GM12878 (cell line): ENCODE data around the gene PRPF18. TPM values are rescaled to one million over a fixed set of nuclear protein-coding genes. Genes with fewer than 3 reads are reported as not detected.

Experiments
- ATAC-seq: fragments of 200-7000 bp; cut with Tn5 transposase; 3 replicates; pipeline ENCODE4 v1.9.1; 2020; ENCODE audit warnings: mild to moderate bottlenecking, moderate library complexity
- BruUV-seq: library from RNA; stranded (reverse); fragments of 400-500 nt; replicated peaks from 2 replicates; lab custom pipeline; 2021; lab: Mats Ljungman, UMichigan
- CTCF ChIA-PET: fragments of 300-600 bp; sonication (Branson Sonifier 250); formaldehyde crosslinking; extraction: SDS; loops from one replicate; lab custom pipeline; 2021; ENCODE audit warnings: inconsistent platforms; lab: Yijun Ruan, JAX
- POLR2A ChIA-PET: fragments of 350-600 bp; formaldehyde crosslinking; extraction: SDS; loops from one replicate; lab custom pipeline; 2021; ENCODE audit warnings: inconsistent platforms; lab: Charles Lee
- RAD21 ChIA-PET: fragments of 300-600 bp; sonication (Branson Sonifier 250); formaldehyde crosslinking; loops from one replicate; lab custom pipeline; 2023; ENCODE audit warnings: antibody characterized with exemption; ENCODE audit not compliant: unreplicated experiment; lab: Charles Lee
- SMC1A ChIA-PET: fragments of 300-600 bp; sonication (Branson Sonifier 250); formaldehyde crosslinking; loops from one replicate; lab custom pipeline; 2023; ENCODE audit not compliant: unreplicated experiment, uncharacterized antibody; lab: Charles Lee
- DNase-seq: peaks from one replicate; pipeline ENCODE4 v3.0.0-alpha.2; 2011; ENCODE audit warnings: low read depth, low spot score
- FAIRE-seq: peaks from 3 replicates; lab custom pipeline; 2011; peaks lifted over from hg19 to GRCh38; lab: Jason Lieb, UNC
- H2AFZ ChIP-seq: 2 replicates; pipeline ENCODE4 v1.6.0; 2011; ENCODE audit warnings: low read depth, low read length, control low read depth; ENCODE audit not compliant: control insufficient read depth
- H3K27ac ChIP-seq: 2 replicates; pipeline ENCODE4 v1.5.1; 2011; ENCODE audit warnings: control low read depth; ENCODE audit not compliant: control insufficient read depth, insufficient read depth
- H3K27me3 ChIP-seq, 2 experiments: replicated peaks in 1 of 2; 2 replicates each; pipeline versions ENCODE4 v1.6.0 to v1.6.1; 2011; ENCODE audit warnings: low read length in 1 of 2; ENCODE audit not compliant: control insufficient read depth in 2 of 2, insufficient read depth in 2 of 2
- H3K36me3 ChIP-seq, 2 experiments: 2 replicates each; pipeline ENCODE4 v1.5.1; 2011; ENCODE audit warnings: low read length in 1 of 2; ENCODE audit not compliant: control insufficient read depth in 2 of 2, insufficient read depth in 2 of 2
- H3K4me1 ChIP-seq: 2 replicates; pipeline ENCODE4 v1.6.1; 2011; ENCODE audit warnings: mild to moderate bottlenecking, low read length, moderate library complexity, mixed read lengths; ENCODE audit not compliant: control insufficient read depth, insufficient read depth
- H3K4me2 ChIP-seq: 2 replicates; pipeline ENCODE4 v1.6.0; 2011; ENCODE audit warnings: control low read depth; ENCODE audit not compliant: control insufficient read depth, insufficient read depth
- H3K4me3 ChIP-seq: fragments of 200-600 bp; sonication (generic); 2 replicates; pipeline ENCODE4 v1.5.1; 2016
- H3K79me2 ChIP-seq: 2 replicates; pipeline ENCODE4 v1.6.0; 2011; ENCODE audit warnings: low read length; ENCODE audit not compliant: control insufficient read depth, insufficient read depth
- H3K9ac ChIP-seq: 2 replicates; pipeline ENCODE4 v1.8.0; 2011; ENCODE audit warnings: low read length, control low read depth, mixed read lengths; ENCODE audit not compliant: control insufficient read depth, insufficient read depth
- H3K9me3 ChIP-seq: replicated peaks from 3 replicates; pipeline ENCODE4 v1.5.1; 2011; ENCODE audit warnings: mild to moderate bottlenecking, low read length; ENCODE audit not compliant: control insufficient read depth, insufficient read depth
- H4K20me1 ChIP-seq: 2 replicates; pipeline ENCODE4 v1.6.0; 2011; ENCODE audit not compliant: control insufficient read depth, insufficient read depth
- BMI1 ChIP-seq: fragments of 450-650 bp; IDR thresholded peaks from 2 replicates; pipeline ENCODE4 v1.6.1; 2016; ENCODE audit warnings: mild to moderate bottlenecking, moderate library complexity, borderline replicate concordance
- GATAD2B ChIP-seq: fragments of 450-650 bp; conservative IDR thresholded peaks from 2 replicates; pipeline ENCODE4 v1.6.1; 2017; ENCODE audit warnings: low read depth, mild to moderate bottlenecking, moderate library complexity
- NFXL1 ChIP-seq: fragments of 450-650 bp; IDR thresholded peaks from 2 replicates; pipeline ENCODE4 v1.6.1; 2017; ENCODE audit warnings: antibody characterized with exemption, mild to moderate bottlenecking, borderline replicate concordance
- SREBF1 ChIP-seq: IDR thresholded peaks from 2 replicates; pipeline ENCODE4 v1.6.1; 2012; ENCODE audit warnings: mild to moderate bottlenecking, low read length
- ZBTB4 ChIP-seq: fragments of 450-650 bp; formaldehyde crosslinking; IDR thresholded peaks from 2 replicates; pipeline ENCODE4 v1.4.0; 2022; ENCODE audit warnings: mild to moderate bottlenecking, moderate library complexity
- ZNF592 ChIP-seq: fragments of 450-650 bp; IDR thresholded peaks from 2 replicates; pipeline ENCODE4 v1.6.1; 2017; ENCODE audit warnings: mild to moderate bottlenecking, moderate library complexity
- WGBS: methylation state at CpG from one replicate; pipeline ENCODE4 v1.1.6; 2016; ENCODE audit warnings: low lambda C conversion rate; ENCODE audit not compliant: insufficient replicate concordance, insufficient coverage; ENCODE audit errors: missing lambda C conversion rate; 5-methylcytosine and 5-hydroxymethylcytosine counted together
- in situ Hi-C: fragments of 300-500 bp; cut with MboI; formaldehyde crosslinking; loops from 9 replicates; pipeline ENCODE4 v1.14.3; 2018; ENCODE audit warnings: mixed read lengths
- intact Hi-C: fragments of 100-400 bp; cut with micrococcal nuclease; formaldehyde crosslinking; loops from one replicate; pipeline ENCODE4 v1.14.2; 2022; ENCODE audit not compliant: unreplicated experiment
- polyA plus RNA-seq, 11 experiments: library from polyadenylated mRNA; depleted of rRNA in 4 of 11; unstranded in 6 of 11; stranded (reverse) in 5 of 11; fragments of >200 nt; fragmentation: Nextera tagmentation in 4 of 11; fragmentation: Illumina TruSeq in 1 of 11; extraction: Ambion mirVana in 4 of 11; extraction: Trizol in 1 of 11; gene quantifications; 1 replicate in 1 of 11; 2 replicates in 10 of 11; pipeline versions ENCODE4 v1.2.1 to v1.2.3, GENCODE V29; 2011 to 2016; ENCODE audit warnings: inconsistent platforms in 2 of 11, missing spikeins in 2 of 11, low read depth in 1 of 11
- total RNA-seq, 4 experiments: library from RNA; depleted of rRNA in 3 of 4; stranded (reverse); fragments of >200 nt in 3 of 4; fragmentation: Illumina TruSeq in 1 of 4; extraction: Trizol in 1 of 4; gene quantifications; 2 replicates each; pipeline versions ENCODE4 v1.2.1 to v1.2.3, GENCODE V29; 2013 to 2021

Gene PRPF18
- total and polyA plus RNA-seq, 10 of the 15 experiments (the other 5 are each of a cell fraction or from before 2014, with no cell fraction given), result 15.6 to 35.8 (median 28.8) TPM

DNA sequence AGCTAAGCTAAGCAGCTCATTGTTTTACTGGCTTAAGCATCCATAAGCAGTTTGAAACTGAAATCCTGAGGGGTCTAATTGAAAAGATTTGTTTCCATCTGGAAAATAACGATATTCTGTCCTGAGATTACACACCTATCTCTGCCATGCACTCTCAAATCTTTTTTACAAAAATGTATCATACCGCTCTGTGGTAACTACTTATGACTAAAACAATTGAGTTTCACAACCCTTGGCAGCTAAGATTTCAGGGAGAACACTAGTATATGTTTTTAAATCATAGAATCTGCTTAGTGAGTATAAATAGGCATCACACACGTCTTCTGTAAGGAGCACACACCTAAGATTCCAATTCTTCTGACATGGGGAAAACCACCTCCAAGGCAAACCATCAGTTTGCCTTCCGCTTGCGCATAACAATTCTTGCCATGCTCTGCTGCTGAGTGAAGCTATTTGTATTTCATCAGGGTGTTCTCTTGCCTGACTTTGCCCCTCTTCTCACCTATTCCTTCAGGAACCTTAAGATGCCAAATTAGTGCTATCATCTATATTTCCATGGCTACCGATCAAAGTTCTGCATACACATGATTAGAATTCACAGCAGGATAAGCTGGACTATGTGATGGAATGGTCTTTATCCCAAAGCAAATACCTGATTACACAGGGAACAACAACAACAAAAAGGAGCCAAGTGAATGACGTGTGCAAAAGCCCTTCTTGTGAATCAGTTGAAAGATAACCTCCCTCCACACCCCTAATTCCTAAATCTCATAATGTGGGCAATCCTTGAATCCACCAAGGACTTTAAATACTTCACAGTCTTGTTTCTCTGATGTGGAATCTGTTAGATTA is 40.9 kb downstream of the PRPF18 start (continued):
- no peak for TF ChIP-seq ZNF592

DNA sequence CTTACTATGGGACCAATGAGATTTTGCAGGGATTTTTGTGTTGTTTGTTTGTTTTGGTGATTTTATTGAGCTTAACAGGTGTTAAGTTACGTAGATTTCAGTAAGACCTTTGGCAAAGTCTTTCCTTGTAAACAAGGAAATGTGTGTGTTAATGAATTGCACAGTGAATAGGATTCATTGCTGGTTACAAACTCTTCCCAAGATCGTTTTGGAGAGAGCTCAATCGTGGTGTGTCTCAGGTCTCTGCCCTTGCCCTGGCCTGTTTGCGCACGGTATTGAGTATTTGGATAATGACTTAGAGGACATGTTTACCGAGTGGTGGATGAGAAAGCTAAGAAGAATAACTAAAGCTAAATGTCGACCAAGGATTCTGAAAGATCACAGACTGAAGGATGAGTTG is 41.9 kb downstream of the PRPF18 start:
- H4K20me1 ChIP-seq, result no peaks in the 10 kb centered on the region
- no peaks in the 10 kb centered on the region for H3K9me3 ChIP-seq
- BruUV-seq, result no TSS peak
- 76% methylated on average over 7 of the region's 7 CpGs for WGBS
- SMC1A ChIA-PET, result no interaction called here
- no peak for FAIRE-seq
- POLR2A ChIA-PET, result no interaction called here
- H2AFZ ChIP-seq, result no peak overlapping the region
- TF ChIP-seq NFXL1, result no peak
- no peak for TF ChIP-seq GATAD2B
- TF ChIP-seq SREBF1, result no peak
- TF ChIP-seq ZBTB4, result no peak
- no peak for TF ChIP-seq BMI1
- TF ChIP-seq, all 136 proteins: peak for 0
- H3K4me1 ChIP-seq, result no peaks in the 10 kb centered on the region
- no peak overlapping the region for H3K27ac ChIP-seq
- in situ Hi-C loops (no loop called here), intact Hi-C loops (no loop called here)
- H3K9ac ChIP-seq, result no peak overlapping the region
- ATAC-seq (no peak), DNase-seq (no peak)
- peaks cover 3 to 6% of the 10 kb centered on the region in 2 experiments; a peak in 3 of 4 replicates for H3K36me3 ChIP-seq
- RAD21 ChIA-PET, result no interaction called here
- H3K79me2 ChIP-seq, result no peaks in the 10 kb centered on the region
- H3K4me3 ChIP-seq, result no peak overlapping the region
- CTCF ChIA-PET, result interaction anchor here (0.8 to 1.4 kb wide), 6 partner anchors 9 to 158 kb away, joined by 3 to 5 read pairs (median 3); no protein-coding TSS in a partner anchor
- H3K4me2 ChIP-seq, result no peak overlapping the region
- H3K27me3 ChIP-seq, result no peaks in the 10 kb centered on the region
